GM21737 (cell line): ENCODE measurements around the gene FKBP1A.
"Not testable (repeated sequence)": the region's sequence is repeated elsewhere in the genome, so short reads cannot be mapped to it uniquely, and the experiment has no call there.

ENCODE experiments used
- ATAC-seq: cut with Tn5 transposase; IDR thresholded peaks from one replicate; pipeline ENCODE4 v1.9.1; 2021; ENCODE audit warnings: mild to moderate bottlenecking, moderate library complexity; ENCODE audit not compliant: unreplicated experiment

The FKBP1A gene

DNA sequence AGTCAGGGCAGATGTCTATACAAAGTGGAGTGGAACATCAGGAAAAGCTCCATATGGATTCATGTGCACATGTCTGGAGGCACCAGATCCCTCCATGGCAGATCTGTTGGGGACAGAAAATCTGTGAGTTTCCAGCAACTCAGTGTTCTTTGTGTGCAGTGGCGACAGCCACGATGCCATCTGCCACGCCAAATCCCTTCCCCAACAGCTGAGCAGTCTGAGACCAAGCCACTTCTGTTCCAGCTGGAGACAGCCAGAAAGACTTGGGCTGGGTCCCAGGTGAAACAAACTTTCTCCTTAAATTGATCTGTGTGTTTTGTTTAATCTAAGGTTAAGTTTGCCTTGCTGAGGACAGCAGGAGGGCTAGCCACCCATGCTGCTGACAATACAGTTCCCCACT is 22.9 kb downstream of the FKBP1A start:
- no peak for ATAC-seq

DNA sequence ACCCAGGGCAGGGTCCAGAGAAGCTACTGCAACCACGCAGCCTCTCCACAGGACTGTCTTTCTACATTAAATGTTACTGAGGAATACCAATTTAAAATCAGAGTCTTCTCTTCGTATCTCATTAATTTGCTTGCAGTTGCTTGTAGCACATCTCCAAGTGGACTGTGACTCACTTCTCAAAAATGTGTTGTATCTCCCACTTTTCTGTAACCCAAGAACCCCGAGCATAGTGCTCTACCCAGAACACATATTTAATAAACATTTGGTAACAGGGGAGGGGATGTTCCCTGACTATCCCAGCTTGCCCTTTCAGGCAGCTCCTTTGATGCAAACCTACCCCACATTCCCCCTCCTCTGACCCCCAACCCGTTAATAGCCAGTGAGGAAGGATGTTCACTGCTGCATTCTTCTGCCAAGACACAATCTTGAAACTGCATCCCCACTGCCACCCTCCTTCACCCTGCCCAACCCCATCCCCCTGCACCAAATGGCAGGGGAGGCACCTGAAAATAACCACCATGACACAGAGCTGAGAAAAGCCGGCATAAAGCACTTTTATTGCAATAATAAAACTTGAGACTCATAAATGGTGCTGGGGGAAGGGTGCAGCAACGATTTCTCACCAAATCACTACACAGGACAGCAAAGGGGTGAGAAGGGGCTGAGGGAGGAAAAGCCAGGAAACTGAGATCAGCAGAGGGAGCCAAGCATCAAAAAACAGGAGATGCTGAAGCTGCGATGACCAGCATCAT is 24.2 kb downstream of the FKBP1A start:
- ATAC-seq: no peak

DNA sequence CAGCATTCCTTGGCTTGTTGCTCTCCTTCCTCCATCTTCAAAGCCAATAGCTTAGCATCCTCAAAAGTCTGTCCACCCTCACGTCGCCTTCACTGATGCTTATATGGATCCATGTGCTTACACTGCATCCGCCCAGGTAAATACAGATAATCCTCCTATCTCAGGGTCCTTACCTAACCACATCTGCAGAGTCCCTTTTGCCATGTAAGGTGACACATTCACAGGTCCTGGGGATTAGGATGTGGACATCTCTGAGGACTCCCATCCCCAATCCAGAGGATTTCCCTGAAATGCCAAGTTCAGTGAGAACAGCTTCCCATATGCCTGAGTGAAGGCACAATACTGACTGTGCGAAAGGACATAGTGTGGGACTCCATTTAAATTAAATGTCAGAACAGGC is 25.4 kb downstream of the FKBP1A start:
- ATAC-seq: no peak

DNA sequence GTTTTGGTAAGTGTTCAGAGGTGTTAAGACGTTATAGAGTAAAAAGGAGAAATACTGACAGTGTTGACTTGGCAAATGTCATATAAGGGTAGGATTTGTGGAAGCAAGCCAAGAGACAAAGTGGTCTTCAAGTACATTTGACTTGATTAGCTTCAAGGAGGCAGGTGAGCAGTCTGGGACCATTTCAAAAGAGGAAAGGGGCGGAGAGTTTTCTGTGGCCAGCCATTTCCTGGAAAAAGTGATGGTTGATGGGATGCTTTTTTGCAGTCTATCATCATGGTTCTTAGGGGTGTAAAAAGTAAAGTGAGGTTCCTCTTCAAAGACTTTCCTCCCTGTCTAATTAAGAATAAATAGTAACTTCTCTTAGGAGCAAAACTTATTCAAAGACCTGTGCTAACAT is 28.7 kb downstream of the FKBP1A start:
- no peak for ATAC-seq

DNA sequence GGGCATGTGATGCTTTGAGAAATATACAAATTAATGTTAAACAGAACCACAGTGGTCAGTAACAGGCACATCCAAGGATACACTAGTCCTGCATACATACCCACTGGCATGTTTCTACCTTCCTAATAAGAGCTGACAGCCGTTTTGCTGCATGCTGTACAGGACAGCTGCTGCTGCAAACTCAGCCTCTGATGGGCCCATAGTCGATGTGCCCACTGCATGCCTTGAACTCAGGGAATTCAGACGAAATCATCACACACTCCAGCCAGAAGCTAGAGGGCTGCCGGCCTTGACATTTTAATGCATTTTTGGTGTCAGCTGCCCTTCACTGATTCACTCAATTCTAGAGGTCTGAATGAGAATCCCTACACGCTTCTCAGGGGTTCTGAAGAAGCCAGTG is 29.3 kb downstream of the FKBP1A start:
- no peak for ATAC-seq

DNA sequence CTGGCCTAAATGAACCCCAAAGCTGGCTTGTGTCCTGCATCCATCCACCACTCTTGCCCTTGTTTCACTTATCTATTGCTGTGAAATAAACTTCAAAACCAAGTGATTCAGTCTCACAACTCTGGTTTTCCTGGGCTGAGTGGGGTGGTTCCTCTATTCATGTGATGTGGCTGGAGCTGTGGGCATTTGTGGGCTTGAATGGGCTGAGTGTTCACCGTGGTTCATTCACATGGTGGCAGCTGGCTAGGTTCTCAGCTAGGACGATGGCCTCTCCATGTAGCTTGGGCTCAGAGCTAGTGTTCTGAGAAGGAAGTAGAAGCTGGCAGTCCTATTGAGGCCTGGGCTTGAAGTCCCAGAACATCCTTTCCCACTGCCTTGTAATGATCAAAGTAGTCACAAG is 30.4 kb downstream of the FKBP1A start:
- ATAC-seq: no peak

DNA sequence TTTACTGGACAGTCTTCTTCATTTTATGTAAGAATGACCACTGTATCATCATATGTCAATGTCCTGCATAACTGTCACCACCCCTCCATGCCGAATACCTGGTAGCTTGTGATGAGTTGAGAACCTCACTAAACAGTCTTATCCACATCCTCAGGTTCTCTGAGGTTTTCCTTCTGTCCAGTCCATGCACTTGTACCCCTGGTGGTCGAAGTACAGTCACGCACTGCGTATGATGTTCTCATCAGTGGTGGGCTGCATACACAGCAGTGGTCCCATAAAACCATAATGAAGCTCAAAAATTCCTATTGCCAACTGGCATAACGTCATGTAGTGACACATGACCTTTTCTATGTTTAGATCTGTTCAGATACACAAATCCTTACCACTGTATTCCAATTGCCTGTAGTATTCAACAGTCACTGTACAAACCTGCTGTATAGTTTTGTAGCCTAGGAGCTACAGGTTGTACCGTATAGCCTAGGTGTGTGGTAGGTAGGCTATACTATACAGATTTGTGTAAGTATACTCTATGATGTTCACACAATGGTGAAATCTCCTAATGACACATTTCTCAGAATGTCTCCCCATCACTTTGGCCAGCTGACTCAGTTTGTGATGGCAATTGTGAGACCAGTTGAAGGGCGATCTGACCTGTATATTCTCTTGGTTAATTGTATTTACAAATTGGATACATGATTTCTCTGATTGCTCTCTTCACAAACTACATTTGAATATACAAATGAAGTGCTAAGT is 32.6 kb downstream of the FKBP1A start:
- no peak for ATAC-seq

DNA sequence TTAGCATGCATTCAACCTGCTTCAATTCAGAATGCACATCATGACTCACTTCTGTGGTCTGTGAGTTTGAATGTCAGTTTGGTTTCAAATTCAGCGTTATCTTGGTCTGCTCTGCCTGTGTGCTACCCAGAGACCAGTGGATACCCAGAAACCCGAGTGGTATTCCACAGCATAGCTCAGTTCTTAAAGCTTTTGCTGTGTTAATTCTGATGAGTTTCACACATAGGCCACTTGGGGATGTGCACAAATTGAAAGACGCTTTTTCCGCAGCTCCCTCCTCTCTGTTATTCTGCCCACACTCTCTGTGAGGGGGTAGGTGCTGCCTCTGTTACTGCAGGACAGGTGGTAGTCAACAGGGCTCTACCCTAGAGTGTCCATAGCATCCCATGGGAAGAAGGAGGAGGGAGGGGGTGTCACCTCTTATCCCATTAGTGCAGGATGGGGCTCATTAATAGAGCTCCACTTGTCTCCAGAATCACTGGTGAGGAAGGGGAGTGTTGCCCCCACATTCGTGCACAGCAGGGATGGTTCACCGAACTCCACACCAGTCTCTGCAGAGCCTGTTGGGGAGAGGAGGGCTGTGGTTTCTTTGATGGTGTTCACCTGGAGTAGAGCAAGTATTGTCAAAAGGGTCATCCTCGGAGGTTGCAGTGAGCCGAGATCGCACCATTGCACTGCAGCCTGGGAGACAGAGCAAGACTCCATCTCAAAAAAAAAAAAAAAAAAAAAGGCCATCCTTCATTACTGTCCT is 34.8 kb downstream of the FKBP1A start:
- no peak for ATAC-seq

DNA sequence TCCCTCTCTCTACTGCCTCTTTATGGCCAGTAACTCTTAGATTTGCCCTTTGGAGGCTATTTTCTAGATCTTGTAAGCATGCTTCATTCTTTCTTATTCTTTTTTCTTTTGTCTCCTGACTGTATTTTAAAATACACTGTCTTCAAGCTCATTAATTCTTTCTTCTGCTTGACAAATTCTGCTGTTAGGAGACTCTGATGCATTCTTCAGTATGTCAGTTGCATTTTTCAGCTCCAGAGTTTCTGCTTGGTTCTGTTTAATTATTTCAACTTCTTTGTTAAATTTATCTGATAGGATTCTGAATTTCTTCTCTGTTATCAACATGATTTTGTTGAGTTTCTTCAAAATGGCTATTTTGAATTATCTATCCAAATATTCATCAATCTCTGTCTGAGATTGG is 38.9 kb downstream of the FKBP1A start:
- no peak for ATAC-seq

DNA sequence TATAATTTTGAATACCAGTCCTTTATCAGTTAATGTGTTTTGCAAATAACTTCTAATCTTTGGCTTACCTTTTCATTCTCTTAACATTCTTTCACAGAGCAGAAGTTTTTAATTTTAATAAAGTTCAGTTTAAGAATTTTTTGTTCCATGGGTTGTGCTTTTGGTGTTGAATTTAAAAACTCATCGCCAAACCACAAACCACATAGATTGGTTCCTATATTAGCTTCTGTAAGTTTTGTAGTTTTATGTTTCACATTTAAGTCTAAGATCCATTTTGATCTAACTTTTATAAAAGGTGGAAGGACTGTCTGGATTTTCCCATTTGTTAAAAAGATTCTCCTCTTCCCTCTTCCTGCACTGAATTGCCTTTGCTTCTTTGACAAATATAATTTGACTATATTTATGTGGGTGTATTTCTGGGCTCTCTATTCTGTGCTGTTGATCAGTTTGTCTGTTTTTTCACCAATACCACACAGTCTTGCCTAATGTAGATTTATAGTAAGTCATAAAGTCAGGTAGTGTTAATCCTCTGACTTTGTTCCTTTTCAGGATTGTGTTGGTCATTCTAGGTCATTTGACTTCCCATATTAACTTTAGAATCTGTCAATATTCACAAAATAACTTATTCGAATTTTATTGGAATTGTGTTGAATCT is 46.4 kb downstream of the FKBP1A start:
- no peak for ATAC-seq

DNA sequence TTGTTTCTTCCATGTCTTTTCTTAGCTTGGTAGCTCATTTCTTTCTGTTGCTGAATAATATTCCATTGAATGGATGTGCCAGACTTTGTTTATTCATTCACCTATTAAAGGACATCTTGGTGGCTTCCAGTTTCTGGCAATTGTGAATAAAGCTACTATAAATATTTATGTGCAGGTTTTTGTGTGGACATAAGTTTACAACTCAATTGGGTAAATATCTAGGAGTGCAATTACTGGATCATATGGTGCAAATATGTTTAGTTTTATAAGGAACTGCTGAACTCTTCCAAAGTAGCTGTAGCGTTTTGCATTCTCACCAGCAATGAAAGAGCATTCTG is 47.1 kb downstream of the FKBP1A start:
- no peak for ATAC-seq

DNA sequence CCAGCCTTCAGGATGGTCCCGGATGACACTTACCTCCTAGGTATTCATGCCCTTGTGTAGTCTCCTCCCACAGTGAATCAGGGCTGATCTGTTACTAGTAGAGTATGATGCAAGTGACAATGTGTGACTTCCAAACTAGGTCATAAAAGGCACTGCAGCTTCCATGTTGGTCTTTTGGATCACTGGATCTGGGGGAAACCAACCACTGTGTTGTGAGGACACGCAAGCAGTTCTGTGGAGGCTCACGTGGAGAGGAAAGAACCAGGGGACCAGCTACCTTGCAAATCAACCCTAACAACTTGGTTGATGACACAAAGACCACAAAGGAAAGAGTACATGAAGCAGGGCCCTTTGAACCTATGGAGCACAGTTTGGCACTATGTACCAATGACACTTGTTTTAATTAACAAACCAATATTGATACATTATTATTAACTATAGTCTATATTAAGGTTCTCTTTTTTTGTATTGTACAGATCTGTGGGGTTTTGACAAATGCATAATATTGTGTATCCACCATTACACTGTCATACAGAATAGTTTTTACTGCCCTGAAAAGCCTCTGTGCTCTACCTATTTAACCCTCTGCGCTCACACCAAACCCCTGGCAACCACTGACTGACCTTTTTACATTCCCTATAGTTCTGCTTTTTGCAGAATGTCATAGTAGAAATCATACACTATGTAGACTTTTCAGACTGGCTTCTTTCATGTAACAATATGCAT is 47.7 kb downstream of the FKBP1A start:
- ATAC-seq: no peak

DNA sequence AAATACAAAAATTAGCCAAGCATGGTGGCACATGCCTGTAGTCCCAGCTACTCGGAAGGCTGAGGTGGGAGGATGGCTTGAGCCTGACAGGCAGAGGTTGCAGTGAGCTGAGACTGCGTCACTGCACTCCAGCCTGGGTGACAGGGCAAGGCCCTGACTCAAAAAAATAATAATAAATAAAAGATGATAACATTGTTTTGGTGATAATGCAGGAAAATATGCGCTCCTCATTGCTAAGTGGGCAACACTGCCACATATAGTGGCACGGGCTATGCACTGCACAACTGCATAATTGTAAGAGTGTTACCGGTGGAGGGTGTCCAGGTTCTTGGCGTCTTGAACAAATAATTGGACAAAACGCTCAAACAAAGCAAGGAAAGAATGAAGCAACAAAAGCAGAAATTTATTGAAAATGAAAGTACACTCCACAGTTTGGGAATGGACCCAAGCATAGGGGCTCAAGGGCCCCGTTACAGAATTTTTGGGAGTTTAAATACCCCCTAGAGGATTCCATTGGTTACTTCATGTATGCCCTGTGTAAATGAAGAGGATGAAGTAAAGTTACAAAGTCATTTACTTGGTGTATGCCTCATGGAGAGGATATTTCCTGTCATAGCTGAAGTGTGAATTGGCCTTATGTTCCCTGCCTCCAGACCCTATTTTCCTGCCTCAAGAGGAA is 49.3 kb downstream of the FKBP1A start:
- ATAC-seq: not testable (repeated sequence)

DNA sequence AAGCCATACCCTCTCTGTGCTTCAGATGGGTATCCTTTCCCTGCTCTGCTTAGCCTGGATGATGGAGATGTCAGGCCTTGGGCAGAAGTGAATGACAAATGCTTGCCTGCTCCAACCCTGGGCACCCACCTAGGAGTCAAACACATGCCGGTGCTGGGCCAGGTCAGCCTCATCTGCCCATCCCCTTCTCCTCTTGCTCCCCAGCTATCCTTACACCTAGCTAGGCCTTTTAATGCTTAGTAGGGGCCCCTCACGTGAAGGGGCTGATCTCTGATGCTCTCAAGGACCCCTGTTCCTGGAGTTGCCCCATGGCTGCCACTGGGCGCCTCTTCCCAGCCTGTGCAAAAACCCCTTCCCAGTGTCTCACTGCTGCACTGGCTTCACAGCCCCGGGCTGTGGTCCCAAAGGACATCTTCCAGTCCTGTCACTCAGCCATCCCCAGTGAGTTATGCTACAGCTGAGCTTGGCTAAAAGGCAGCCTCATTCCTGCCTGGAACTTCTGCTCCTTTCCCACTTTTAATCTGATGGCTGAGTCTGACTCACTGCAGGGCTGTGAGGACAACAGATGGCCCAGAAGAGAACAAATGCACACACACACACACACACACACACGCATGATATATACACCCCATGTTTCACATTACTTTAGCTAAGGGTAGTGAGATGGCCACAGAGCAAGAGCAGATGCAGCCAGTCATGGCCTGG is 51.1 kb downstream of the FKBP1A start:
- ATAC-seq: no peak

DNA sequence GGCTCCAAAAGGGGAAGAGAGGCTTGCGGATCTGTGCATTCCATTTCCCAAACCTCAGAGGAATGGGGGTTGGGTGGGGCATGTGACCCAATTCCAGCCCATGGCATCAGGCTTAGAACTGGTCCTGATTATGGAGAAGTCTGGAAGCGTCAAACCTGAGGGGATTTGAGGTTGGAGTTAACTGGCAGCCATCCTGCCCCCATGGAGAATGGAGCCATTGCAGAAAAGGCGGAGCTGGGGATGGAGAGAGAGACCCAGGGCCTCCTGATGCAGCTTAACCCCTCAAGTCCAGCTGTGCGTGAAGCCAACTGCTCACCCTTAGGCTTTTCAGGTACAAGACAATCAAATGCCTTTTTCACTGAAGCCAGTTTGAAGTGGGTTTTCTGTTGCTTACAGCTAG is 54.1 kb downstream of the FKBP1A start:
- no peak for ATAC-seq

DNA sequence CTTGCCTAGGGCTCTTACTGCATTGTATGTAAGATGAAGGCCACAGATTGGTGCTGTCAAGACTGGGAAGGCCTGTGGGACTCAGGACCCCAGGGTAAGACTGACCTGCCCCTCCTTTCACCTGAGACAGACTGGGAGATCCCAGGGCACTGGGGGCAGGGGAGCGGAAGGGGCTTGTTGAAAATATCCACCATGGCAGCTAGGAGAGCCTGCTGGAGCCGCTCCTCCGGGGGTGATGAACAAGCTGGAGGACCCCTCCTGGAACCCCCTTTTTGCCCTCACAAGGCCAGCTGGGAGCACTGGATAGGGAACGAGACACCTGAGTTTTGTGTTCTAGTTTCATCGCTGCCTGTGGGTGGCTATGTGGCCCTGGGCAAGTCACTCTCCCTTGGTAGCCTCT is 54.8 kb downstream of the FKBP1A start:
- ATAC-seq: no peak

DNA sequence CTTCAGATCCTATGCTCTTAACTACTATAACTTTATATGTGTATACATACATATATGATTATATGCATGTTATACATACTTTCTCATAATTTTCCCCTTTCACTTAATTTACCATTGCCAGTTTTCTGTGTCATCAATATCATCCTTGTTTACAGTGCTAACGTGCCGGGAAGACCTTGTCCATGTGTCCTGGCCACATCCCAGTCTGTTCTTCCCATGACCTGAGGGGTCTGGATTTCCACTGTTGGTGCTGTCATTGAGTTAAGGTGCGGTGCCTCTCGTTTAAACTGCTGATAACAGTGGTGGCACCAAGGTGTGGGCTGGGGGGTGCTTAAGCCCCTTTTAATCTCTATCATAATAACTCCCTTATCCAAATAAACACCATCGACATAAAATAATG is 55.4 kb downstream of the FKBP1A start:
- ATAC-seq: no peak

DNA sequence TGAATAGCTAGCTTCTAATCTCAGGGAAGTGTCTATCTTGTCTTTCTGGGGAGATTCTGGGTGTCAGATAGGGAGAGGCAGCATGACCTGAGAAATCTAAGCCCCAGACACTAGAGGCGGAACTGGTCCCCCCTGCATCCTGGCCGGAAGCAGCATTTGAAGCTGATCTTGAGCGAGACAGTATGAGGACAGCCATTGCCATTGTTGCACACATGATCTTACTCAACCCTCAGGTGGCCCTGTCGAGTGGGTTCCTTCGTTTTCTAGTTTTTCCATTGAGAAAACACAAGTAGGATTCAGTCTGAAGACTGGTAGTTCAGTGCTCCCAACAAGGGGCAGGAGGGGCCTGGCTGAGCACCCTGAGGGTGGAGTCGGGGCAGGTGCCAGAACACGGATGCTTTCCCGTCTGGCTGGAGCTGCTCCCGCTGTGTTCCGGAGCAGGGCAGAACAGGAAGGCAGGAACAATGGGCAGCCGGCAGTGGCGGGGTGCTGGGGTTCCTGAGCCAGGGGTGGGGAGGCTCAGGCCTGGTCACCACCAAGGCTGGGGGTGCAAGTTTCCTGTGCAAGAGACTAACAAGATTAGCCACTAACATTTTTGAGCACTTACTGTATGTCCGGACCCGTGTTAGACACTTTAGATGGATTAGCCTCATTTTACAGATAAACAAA is 56.0 kb downstream of the FKBP1A start:
- ATAC-seq: no peak
